Liver (tissue), 3 donors: ENCODE measurements around the gene PRR16.

ENCODE experiments used
- CTCF ChIP-seq: fragments of 150-350 bp; IDR thresholded peaks from 2 replicates; pipeline ENCODE4 v1.5.1; 2017; ENCODE audit warnings: improper control_type of control experiment, low read depth, low read length; ENCODE audit not compliant: missing input control
- GABPA ChIP-seq, 2 donors: IDR thresholded peaks in 1 of 2; conservative IDR thresholded peaks in 1 of 2; 2 replicates each; pipeline ENCODE4 v1.6.1; 2016; ENCODE audit warnings: antibody characterized with exemption in 2 of 2, mild to moderate bottlenecking in 1 of 2, moderate library complexity in 1 of 2
- JUND ChIP-seq, 2 donors: IDR thresholded peaks; 2 replicates each; pipeline ENCODE4 v1.6.1; 2016; ENCODE audit warnings: antibody characterized with exemption in 2 of 2
- MAX ChIP-seq: IDR thresholded peaks from 2 replicates; pipeline ENCODE4 v1.6.1; 2016; ENCODE audit warnings: antibody characterized with exemption
- NR2F2 ChIP-seq: IDR thresholded peaks from 2 replicates; pipeline ENCODE4 v1.6.1; 2016; ENCODE audit warnings: antibody characterized with exemption
- RAD21 ChIP-seq, 2 donors: IDR thresholded peaks; 2 replicates each; pipeline ENCODE4 v1.6.1; 2016; ENCODE audit warnings: antibody characterized with exemption in 2 of 2, mild to moderate bottlenecking in 2 of 2
- REST ChIP-seq: IDR thresholded peaks from 2 replicates; pipeline ENCODE4 v1.6.1; 2016; ENCODE audit warnings: antibody characterized with exemption, mild to moderate bottlenecking
- RXRA ChIP-seq, 2 donors: IDR thresholded peaks; 2 replicates each; pipeline ENCODE4 v1.6.1; 2017 to 2018; ENCODE audit warnings: antibody characterized with exemption in 2 of 2, mild to moderate bottlenecking in 1 of 2
- SP1 ChIP-seq: IDR thresholded peaks from 2 replicates; pipeline ENCODE4 v1.6.1; 2018; ENCODE audit warnings: antibody characterized with exemption, mild to moderate bottlenecking
- YY1 ChIP-seq: IDR thresholded peaks from 2 replicates; pipeline ENCODE4 v1.6.1; 2016; ENCODE audit warnings: antibody characterized with exemption, mild to moderate bottlenecking
- ZBTB33 ChIP-seq: IDR thresholded peaks from 2 replicates; pipeline ENCODE4 v1.6.1; 2016; ENCODE audit warnings: antibody characterized with exemption
- donor health status: healthy.
- donor health status: healthy.

- TF ChIP-seq MAX (no peak), CTCF (no peak), REST (no peak), NR2F2 (no peak), JUND (IDR thresholded peaks at IDR 0.05) (no peak), YY1 (no peak), GABPA (IDR thresholded peaks at IDR 0.05 in 1 of 2, conservative IDR thresholded peaks at IDR 0.05 in 1 of 2) (no peak), ZBTB33 (no peak), SP1 (no peak), RAD21 (IDR thresholded peaks at IDR 0.05) (no peak), RXRA (IDR thresholded peaks at IDR 0.05) (no peak)
Measured at GRCh38 chr5:120454094-120454798, 9.9 kb upstream of the PRR16 start.
